Mesenchymal stem cell (in vitro differentiated cells and primary cell): ENCODE results near the gene CHCHD6.

ENCODE experiments used
- DNase-seq: peaks from one replicate; pipeline ENCODE4 v3.0.0-alpha.2; 2013
- H2AFZ ChIP-seq: one replicate; pipeline ENCODE4 v1.6.1; 2013; ENCODE audit warnings: low read depth, mild to moderate bottlenecking, control low read depth, inconsistent platforms, low read length, moderate library complexity
- H2AK5ac ChIP-seq: 2 replicates; pipeline ENCODE4 v1.6.1; 2013; ENCODE audit warnings: low read length, moderate library complexity, mild to moderate bottlenecking, inconsistent platforms; ENCODE audit not compliant: severe bottlenecking
- H2BK120ac ChIP-seq: one replicate; pipeline ENCODE4 v1.6.1; 2013; ENCODE audit warnings: low read depth, mild to moderate bottlenecking, inconsistent platforms, low read length, moderate library complexity
- H2BK12ac ChIP-seq, 2 experiments: one replicate each; pipeline ENCODE4 v1.6.1; 2013; ENCODE audit warnings: inconsistent platforms in 2 of 2, low read length in 2 of 2, mild to moderate bottlenecking in 2 of 2, moderate library complexity in 2 of 2, control low read depth in 1 of 2
- H2BK15ac ChIP-seq: one replicate; pipeline ENCODE4 v1.6.1; 2013; ENCODE audit warnings: mild to moderate bottlenecking, low read depth, inconsistent platforms; ENCODE audit not compliant: poor library complexity, severe bottlenecking
- H2BK5ac ChIP-seq: 2 replicates; pipeline ENCODE4 v1.6.1; 2013; ENCODE audit warnings: low read depth, mild to moderate bottlenecking, low read length, control low read depth, inconsistent platforms; ENCODE audit not compliant: poor library complexity, severe bottlenecking
- H3K14ac ChIP-seq, 2 experiments: one replicate each; pipeline ENCODE4 v1.6.1; 2013; ENCODE audit warnings: inconsistent platforms in 2 of 2, low read length in 2 of 2, control low read depth in 1 of 2, mild to moderate bottlenecking in 1 of 2, moderate library complexity in 1 of 2
- H3K18ac ChIP-seq, 2 experiments: one replicate each; pipeline ENCODE4 v1.6.1; 2013; ENCODE audit warnings: inconsistent platforms in 2 of 2, low read length in 2 of 2, control low read depth in 1 of 2, low read depth in 1 of 2, mild to moderate bottlenecking in 1 of 2
- H3K23ac ChIP-seq, 2 experiments: one replicate each; pipeline ENCODE4 v1.6.1; 2013; ENCODE audit warnings: inconsistent platforms in 2 of 2, low read length in 2 of 2, mild to moderate bottlenecking in 2 of 2, moderate library complexity in 2 of 2, control low read depth in 1 of 2
- H3K27ac ChIP-seq: 2 replicates; pipeline ENCODE4 v1.5.1; 2013; ENCODE audit warnings: mild to moderate bottlenecking, moderate library complexity, low read length, control low read depth, inconsistent platforms; ENCODE audit not compliant: poor library complexity, severe bottlenecking
- H3K27me3 ChIP-seq, 2 experiments: 2 replicates each; pipeline versions ENCODE4 v1.6.1 to v1.7.0; 2013; ENCODE audit warnings: low read length in 2 of 2, mild to moderate bottlenecking in 2 of 2, moderate library complexity in 2 of 2, control low read depth in 1 of 2, inconsistent platforms in 1 of 2; ENCODE audit not compliant: control insufficient read depth in 1 of 2, insufficient read depth in 1 of 2
- H3K36me3 ChIP-seq, 2 experiments: 2 replicates each; pipeline versions ENCODE4 v1.6.1 to v1.7.0; 2013; ENCODE audit warnings: low read length in 2 of 2, control low read depth in 1 of 2, inconsistent platforms in 1 of 2, low read depth in 1 of 2, mild to moderate bottlenecking in 1 of 2; ENCODE audit not compliant: insufficient read depth in 2 of 2, control insufficient read depth in 1 of 2
- H3K4ac ChIP-seq, 2 experiments: one replicate each; pipeline ENCODE4 v1.6.1; 2013; ENCODE audit warnings: inconsistent platforms in 2 of 2, low read length in 2 of 2, mild to moderate bottlenecking in 2 of 2, moderate library complexity in 2 of 2, control low read depth in 1 of 2, low read depth in 1 of 2
- H3K4me1 ChIP-seq: 2 replicates; pipeline ENCODE4 v1.6.1; 2013; ENCODE audit warnings: low read depth, low read length, control low read depth; ENCODE audit not compliant: control insufficient read depth, insufficient read depth
- H3K4me2 ChIP-seq: 2 replicates; pipeline ENCODE4 v1.6.1; 2013; ENCODE audit warnings: low read length, mild to moderate bottlenecking, inconsistent platforms; ENCODE audit not compliant: poor library complexity, severe bottlenecking
- H3K4me3 ChIP-seq, 2 experiments: 2 replicates each; pipeline versions ENCODE4 v1.5.1 to v1.7.0; 2013; ENCODE audit warnings: low read length in 2 of 2, mild to moderate bottlenecking in 2 of 2, control low read depth in 1 of 2, low read depth in 1 of 2; ENCODE audit not compliant: insufficient read depth in 1 of 2
- H3K79me1 ChIP-seq: replicated peaks from 2 replicates; pipeline ENCODE4 v1.6.1; 2013; ENCODE audit warnings: mild to moderate bottlenecking, control low read depth, low read length, inconsistent platforms; ENCODE audit not compliant: poor library complexity, severe bottlenecking
- H3K9ac ChIP-seq: 2 replicates; pipeline ENCODE4 v1.7.0; 2013; ENCODE audit warnings: mild to moderate bottlenecking, low read length, moderate library complexity
- H3K9me3 ChIP-seq: 2 replicates; pipeline ENCODE4 v1.7.0; 2013; ENCODE audit warnings: mild to moderate bottlenecking, low read length; ENCODE audit not compliant: control insufficient read depth
- H4K8ac ChIP-seq: one replicate; pipeline ENCODE4 v1.6.1; 2013; ENCODE audit warnings: inconsistent platforms, mild to moderate bottlenecking, low read length, moderate library complexity
- H4K91ac ChIP-seq: one replicate; pipeline ENCODE4 v1.6.1; 2013; ENCODE audit warnings: mild to moderate bottlenecking, low read length, inconsistent platforms
- WGBS: methylation state at CpG from one replicate; pipeline ENCODE4 v1.1.7; 2013; ENCODE audit warnings: mixed read lengths; 5-methylcytosine and 5-hydroxymethylcytosine counted together

CHCHD6 gene

GRCh38 chr3:126827121-126827520, 123.1 kb downstream of the CHCHD6 start:
- H3K4me2 ChIP-seq, result no peak overlapping the region
- no peak overlapping the region for H4K91ac ChIP-seq
- peak overlapping the region; percentile 23 for H3K9ac ChIP-seq
- no peak overlapping the region for H2AFZ ChIP-seq
- H3K27me3 ChIP-seq, result no peaks in the 10 kb centered on the region
- H2BK5ac ChIP-seq, result no peak overlapping the region
- no peak overlapping the region for H3K27ac ChIP-seq
- H3K4me3 ChIP-seq, result no peak overlapping the region
- no peaks in the 10 kb centered on the region for H3K4me1 ChIP-seq
- H3K4ac ChIP-seq, result no peak overlapping the region
- peak overlapping the region in 1 of 2 experiments; percentile 30 for H3K14ac ChIP-seq
- no peaks in the 10 kb centered on the region for H3K9me3 ChIP-seq
- no peak overlapping the region for H2BK15ac ChIP-seq
- no peak overlapping the region for H3K23ac ChIP-seq
- no peak overlapping the region for H2BK120ac ChIP-seq
- no peak overlapping the region for H2AK5ac ChIP-seq
- H3K18ac ChIP-seq, result no peak overlapping the region
- peaks cover 8% of the 10 kb centered on the region for H3K79me1 ChIP-seq
- H2BK12ac ChIP-seq, result no peak overlapping the region
- no peak overlapping the region for H4K8ac ChIP-seq
- 97% methylated on average over 1 of the region's 1 CpG for WGBS
- no peak for DNase-seq
- H3K36me3 ChIP-seq, result no peaks in the 10 kb centered on the region

DNA sequence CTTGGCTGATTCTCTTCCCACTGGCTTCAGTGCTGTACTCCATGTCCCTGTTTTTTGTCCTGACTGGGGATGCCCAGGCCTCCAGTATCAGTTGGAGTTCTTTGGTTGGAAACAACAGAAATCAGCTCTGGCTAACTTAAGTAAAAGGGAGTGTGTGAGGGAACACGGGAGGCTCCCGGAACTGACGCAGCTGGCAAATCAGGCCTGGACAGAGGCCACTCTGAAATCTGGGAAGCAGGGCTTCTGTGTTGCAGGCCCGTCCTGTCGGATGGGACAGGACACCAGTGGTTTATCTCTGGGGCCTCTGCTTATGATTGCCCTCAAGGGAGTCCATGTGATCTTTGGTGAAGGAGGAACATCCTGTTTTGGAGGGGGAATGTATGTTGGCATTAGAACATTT, 124.3 kb downstream of the CHCHD6 start:
- 29% methylated on average over 5 of the region's 5 CpGs for WGBS
- Histone ChIP-seq H3K4ac (no peak overlapping the region), H3K23ac (no peak overlapping the region)

GRCh38 chr3:126832933-126833332, 128.9 kb downstream of the CHCHD6 start:
- Histone ChIP-seq H3K36me3 (peaks cover 0 to 4% of the 10 kb centered on the region in 2 experiments), H3K27ac (no peak overlapping the region), H3K9me3 (no peaks in the 10 kb centered on the region), H2BK5ac (no peak overlapping the region), H4K8ac (no peak overlapping the region), H3K9ac (no peak overlapping the region), H2BK15ac (no peak overlapping the region), H3K4me3 (no peak overlapping the region), H3K4me2 (no peak overlapping the region), H3K27me3 (no peaks in the 10 kb centered on the region), H3K4me1 (peaks cover 12% of the 10 kb centered on the region), H2BK120ac (no peak overlapping the region), H4K91ac (no peak overlapping the region), H2BK12ac (no peak overlapping the region), H2AFZ (no peak overlapping the region), H3K14ac (no peak overlapping the region), H3K23ac (peak overlapping the region in 1 of 2 experiments; percentile 23), H3K79me1 (peaks cover 6% of the 10 kb centered on the region), H2AK5ac (no peak overlapping the region), H3K18ac (no peak overlapping the region), H3K4ac (no peak overlapping the region)
- WGBS, result 95% methylated on average over 4 of the region's 5 CpGs
- no peak for DNase-seq

More for the DNA sequence above, 124.3 kb downstream of the CHCHD6 start:
- no peak for DNase-seq
- Histone ChIP-seq H3K79me1 (peaks cover 6% of the 10 kb centered on the region), H3K27ac (no peak overlapping the region), H2BK5ac (no peak overlapping the region), H3K18ac (no peak overlapping the region), H3K14ac (no peak overlapping the region), H2BK12ac (no peak overlapping the region), H3K4me2 (no peak overlapping the region), H2AFZ (no peak overlapping the region), H3K27me3 (no peaks in the 10 kb centered on the region), H4K8ac (no peak overlapping the region), H4K91ac (no peak overlapping the region), H2BK120ac (no peak overlapping the region), H3K36me3 (no peaks in the 10 kb centered on the region), H3K9ac (peak overlapping the region; percentile 48), H3K4me1 (no peaks in the 10 kb centered on the region), H2BK15ac (no peak overlapping the region), H3K9me3 (no peaks in the 10 kb centered on the region), H3K4me3 (no peak overlapping the region), H2AK5ac (no peak overlapping the region)

GRCh38 chr3:126834596-126835471, 130.8 kb downstream of the CHCHD6 start:
- Histone ChIP-seq H3K18ac (no peak overlapping the region), H3K79me1 (peaks cover 6% of the 10 kb centered on the region), H2BK5ac (no peak overlapping the region), H3K23ac (no peak overlapping the region), H3K27me3 (no peaks in the 10 kb centered on the region), H3K4me2 (no peak overlapping the region), H3K36me3 (peaks cover 0 to 4% of the 10 kb centered on the region in 2 experiments), H4K8ac (no peak overlapping the region), H2BK12ac (no peak overlapping the region), H2BK120ac (no peak overlapping the region), H3K9ac (peak overlapping the region; percentile 71), H2AFZ (no peak overlapping the region), H4K91ac (no peak overlapping the region), H3K9me3 (no peaks in the 10 kb centered on the region), H2BK15ac (no peak overlapping the region), H3K14ac (no peak overlapping the region), H3K4ac (no peak overlapping the region), H3K4me3 (no peak overlapping the region), H2AK5ac (no peak overlapping the region), H3K27ac (no peak overlapping the region), H3K4me1 (peaks cover 12% of the 10 kb centered on the region)
- WGBS, result 86% methylated on average over 13 of the region's 13 CpGs
- DNase-seq, result no peak
